GM11168 (cell line): ENCODE results near the gene PDE10A.
"Not testable (repeated sequence)": the region's sequence is repeated elsewhere in the genome, so short reads cannot be mapped to it uniquely, and the experiment has no call there.

Experiments
- in situ Hi-C: fragments of 300-500 bp; cut with MboI; formaldehyde crosslinking; loops from one replicate; pipeline ENCODE4 v1.12.0; 2022; ENCODE audit warnings: low sequenced_read_pairs; ENCODE audit not compliant: unreplicated experiment

Gene PDE10A

GRCh38 chr6:165566088-165566828 lies 96.8 kb downstream of the PDE10A start:
- in situ Hi-C loops: no loop called here

- in situ Hi-C loops: no loop called here
Observed at GRCh38 chr6:165562421-165563090, 100.5 kb downstream of the PDE10A start.

GRCh38 chr6:165559632-165560031 lies 103.4 kb downstream of the PDE10A start:
- in situ Hi-C loops: no loop called here

GRCh38 chr6:165558097-165558496 lies 104.9 kb downstream of the PDE10A start:
- in situ Hi-C loops: not testable (repeated sequence)

- in situ Hi-C loops: no loop called here
Observed at GRCh38 chr6:165557674-165558073, 105.4 kb downstream of the PDE10A start.

- in situ Hi-C loops: no loop called here
Observed at GRCh38 chr6:165556116-165556843, 106.8 kb downstream of the PDE10A start.

- in situ Hi-C loops: not testable (repeated sequence)
Observed at GRCh38 chr6:165554644-165555043, 108.4 kb downstream of the PDE10A start.

- in situ Hi-C loops: no loop called here
Observed at GRCh38 chr6:165552248-165552736, 110.7 kb downstream of the PDE10A start.

- in situ Hi-C loops: no loop called here
Observed at GRCh38 chr6:165551828-165552227, 111.2 kb downstream of the PDE10A start.

GRCh38 chr6:165548450-165548849 lies 114.6 kb downstream of the PDE10A start:
- in situ Hi-C loops: no loop called here

- in situ Hi-C loops: no loop called here
Observed at GRCh38 chr6:165545806-165546205, 117.2 kb downstream of the PDE10A start.

GRCh38 chr6:165543781-165544180 lies 119.3 kb downstream of the PDE10A start:
- in situ Hi-C loops: no loop called here

- in situ Hi-C loops: no loop called here
Observed at GRCh38 chr6:165536911-165537310, 126.1 kb downstream of the PDE10A start.

- in situ Hi-C loops: no loop called here
Observed at GRCh38 chr6:165519316-165519715, 143.7 kb downstream of the PDE10A start.

GRCh38 chr6:165515963-165516624 lies 146.9 kb downstream of the PDE10A start:
- in situ Hi-C loops: no loop called here

- in situ Hi-C loops: no loop called here
Observed at GRCh38 chr6:165514621-165515020, 148.4 kb downstream of the PDE10A start.

- in situ Hi-C loops: no loop called here
Observed at GRCh38 chr6:165511807-165512206, 151.2 kb downstream of the PDE10A start.

- in situ Hi-C loops: no loop called here
Observed at GRCh38 chr6:165508321-165508869, 154.6 kb downstream of the PDE10A start.

GRCh38 chr6:165506657-165507056 lies 156.4 kb downstream of the PDE10A start:
- in situ Hi-C loops: no loop called here

- in situ Hi-C loops: not testable (repeated sequence)
Observed at GRCh38 chr6:165500214-165500907, 162.7 kb downstream of the PDE10A start.
